PC-3 (cell line): ENCODE data around the gene TUBGCP3. TPM values are rescaled to one million over a fixed set of nuclear protein-coding genes. Genes with fewer than 3 reads are reported as not detected.

Experiments
- ATAC-seq: fragments of 200-7000 bp; cut with Tn5 transposase; 2 replicates; pipeline ENCODE4 v1.9.1; 2020; ENCODE audit warnings: mild to moderate bottlenecking, moderate library complexity
- BruUV-seq: library from RNA; stranded (reverse); fragments of 400-500 nt; replicated peaks from 2 replicates; lab custom pipeline; 2021; lab: Mats Ljungman, UMichigan
- CTCF ChIA-PET: fragments of 300-600 bp; sonication (Branson Sonifier 250); formaldehyde crosslinking; loops from one replicate; lab custom pipeline; 2022; ENCODE audit warnings: antibody characterized with exemption; lab: Charles Lee
- POLR2A ChIA-PET: fragments of 300-600 bp; sonication (Branson Sonifier 250); formaldehyde crosslinking; loops from one replicate; lab custom pipeline; 2022; ENCODE audit warnings: antibody characterized with exemption; ENCODE audit not compliant: unreplicated experiment; lab: Charles Lee
- DNase-seq: peaks from one replicate; pipeline ENCODE4 v3.0.0-alpha.2; 2015
- H2AFZ ChIP-seq: fragments of 300-600 bp; sonication (generic); 2 replicates; pipeline ENCODE4 v1.6.0; 2016; ENCODE audit warnings: antibody characterized with exemption, low read length
- H3F3A ChIP-seq: fragments of 300-600 bp; sonication (generic); one replicate; pipeline ENCODE4 v1.6.0; 2017; ENCODE audit warnings: antibody characterized with exemption, low read length, control low read depth, mild to moderate bottlenecking; ENCODE audit not compliant: unreplicated experiment
- H3K27ac ChIP-seq: fragments of 300-600 bp; sonication (generic); 2 replicates; pipeline ENCODE4 v1.5.1; 2016; ENCODE audit warnings: mild to moderate bottlenecking, low read length
- H3K27me3 ChIP-seq: fragments of 300-600 bp; sonication (generic); 2 replicates; pipeline ENCODE4 v1.6.1; 2016; ENCODE audit warnings: low read length, mixed read lengths
- H3K36me3 ChIP-seq: fragments of 300-600 bp; sonication (generic); 2 replicates; pipeline ENCODE4 v1.6.1; 2016; ENCODE audit warnings: low read depth, mixed run types, low read length, mixed read lengths
- H3K4me1 ChIP-seq: fragments of 300-600 bp; sonication (generic); 2 replicates; pipeline ENCODE4 v1.5.1; 2016; ENCODE audit warnings: low read length; ENCODE audit not compliant: insufficient read depth
- H3K4me2 ChIP-seq: fragments of 300-600 bp; sonication (generic); 2 replicates; pipeline ENCODE4 v1.6.0; 2016; ENCODE audit warnings: low read length
- H3K4me3 ChIP-seq: fragments of 300-600 bp; sonication (generic); 2 replicates; pipeline ENCODE4 v1.5.1; 2016; ENCODE audit warnings: mild to moderate bottlenecking, low read length, mixed read lengths
- H3K79me2 ChIP-seq: fragments of 300-600 bp; sonication (generic); 2 replicates; pipeline ENCODE4 v1.6.1; 2017; ENCODE audit warnings: low read length, mixed read lengths
- H3K9ac ChIP-seq: fragments of 300-600 bp; sonication (generic); 2 replicates; pipeline ENCODE4 v1.6.0; 2016; ENCODE audit warnings: mild to moderate bottlenecking, low read length
- H3K9me2 ChIP-seq: fragments of 300-600 bp; sonication (generic); replicated peaks from 2 replicates; pipeline ENCODE4 v1.6.1; 2016; ENCODE audit warnings: mixed run types, low read length, mixed read lengths
- H3K9me3 ChIP-seq: fragments of 300-600 bp; sonication (generic); 2 replicates; pipeline ENCODE4 v1.6.1; 2016; ENCODE audit warnings: low read length, mixed read lengths
- H4K20me1 ChIP-seq: fragments of 300-600 bp; sonication (generic); 2 replicates; pipeline ENCODE4 v1.6.1; 2016; ENCODE audit warnings: low read length, mixed read lengths
- CTCF ChIP-seq: fragments of 300-600 bp; sonication (generic); conservative IDR thresholded peaks from 2 replicates; pipeline ENCODE4 v1.5.1; 2017; ENCODE audit warnings: antibody characterized with exemption, low read depth, mild to moderate bottlenecking, low read length
- EZH2 ChIP-seq: fragments of 300-600 bp; sonication (generic); IDR thresholded peaks from one replicate; pipeline ENCODE4 v1.6.1; 2017; ENCODE audit warnings: antibody characterized with exemption, mild to moderate bottlenecking, low read length; ENCODE audit not compliant: unreplicated experiment
- EZH2phosphoT487 ChIP-seq: fragments of 300-600 bp; sonication (generic); IDR thresholded peaks from 2 replicates; pipeline ENCODE4 v1.6.1; 2018; ENCODE audit warnings: mild to moderate bottlenecking, antibody characterized with exemption, low read length, borderline replicate concordance
- intact Hi-C: fragments of 100-400 bp; cut with micrococcal nuclease; formaldehyde crosslinking; loops from 2 replicates; pipeline ENCODE4 v1.9.0; 2023
- total RNA-seq: library from RNA; depleted of rRNA; stranded (reverse); fragments of >200 nt; gene quantifications from 2 replicates; pipeline ENCODE4 v1.2.3, GENCODE V29; 2014

Gene TUBGCP3
- total RNA-seq, 1 experiment from 2014 or later: 25.8 TPM

GRCh38 chr13:112614835-112615234 is 26.9 kb upstream of the TUBGCP3 start:
- Histone ChIP-seq H3K9me3 (no peaks in the 10 kb centered on the region), H3K27ac (no peak overlapping the region), H3K4me3 (no peak overlapping the region), H3K9me2 (no peaks in the 10 kb centered on the region), H4K20me1 (no peaks in the 10 kb centered on the region), H3K79me2 (no peaks in the 10 kb centered on the region), H3K27me3 (peaks cover 13% of the 10 kb centered on the region), H3F3A (no peaks in the 10 kb centered on the region), H2AFZ (no peak overlapping the region), H3K9ac (no peak overlapping the region), H3K36me3 (no peaks in the 10 kb centered on the region), H3K4me2 (no peak overlapping the region), H3K4me1 (no peaks in the 10 kb centered on the region)
- no TSS peak for BruUV-seq
- POLR2A ChIA-PET: no interaction called here
- intact Hi-C loops: no loop called here
- ATAC-seq: no peak
- no peak for DNase-seq
- TF ChIP-seq EZH2phosphoT487 (no peak), CTCF (no peak), EZH2 (no peak)
- CTCF ChIA-PET: no interaction called here

GRCh38 chr13:112608212-112608611 is 20.3 kb upstream of the TUBGCP3 start:
- no peak overlapping the region for H2AFZ ChIP-seq
- H3K4me2 ChIP-seq: no peak overlapping the region
- no peaks in the 10 kb centered on the region for H3F3A ChIP-seq
- no peaks in the 10 kb centered on the region for H3K27me3 ChIP-seq
- H3K79me2 ChIP-seq: no peaks in the 10 kb centered on the region
- no peak for DNase-seq
- no peaks in the 10 kb centered on the region for H3K4me1 ChIP-seq
- POLR2A ChIA-PET: no interaction called here
- no peaks in the 10 kb centered on the region for H3K36me3 ChIP-seq
- CTCF ChIA-PET: no interaction called here
- TF ChIP-seq EZH2 (no peak), CTCF (no peak), EZH2phosphoT487 (no peak)
- ATAC-seq: no peak
- H3K9me3 ChIP-seq: no peaks in the 10 kb centered on the region
- no peak overlapping the region for H3K27ac ChIP-seq
- intact Hi-C loops: no loop called here
- H4K20me1 ChIP-seq: no peaks in the 10 kb centered on the region
- BruUV-seq: no TSS peak
- no peak overlapping the region for H3K4me3 ChIP-seq
- no peaks in the 10 kb centered on the region for H3K9me2 ChIP-seq
- no peak overlapping the region for H3K9ac ChIP-seq

- no TSS peak for BruUV-seq
- peak overlapping the region; percentile 94 for H2AFZ ChIP-seq
- no peaks in the 10 kb centered on the region for H3K79me2 ChIP-seq
- H3K9me3 ChIP-seq: no peaks in the 10 kb centered on the region
- peak overlapping the region; percentile 66 for H3K4me3 ChIP-seq
- no peaks in the 10 kb centered on the region for H3F3A ChIP-seq
- H3K4me1 ChIP-seq: no peaks in the 10 kb centered on the region
- no peak for TF ChIP-seq EZH2phosphoT487
- TF ChIP-seq CTCF: peak; percentile 86
- ChIA-PET CTCF (interaction anchor here (0.6 kb wide), 1 partner anchor 119 kb away, joined by 4 read pairs; no protein-coding TSS in a partner anchor), POLR2A (no interaction called here)
- no peaks in the 10 kb centered on the region for H3K9me2 ChIP-seq
- peak; percentile 100 for ATAC-seq
- H3K27ac ChIP-seq: no peak overlapping the region
- H3K9ac ChIP-seq: peak overlapping the region; percentile 40
- DNase-seq: peak; percentile 80
- peak overlapping the region; percentile 89 for H3K4me2 ChIP-seq
- H4K20me1 ChIP-seq: no peaks in the 10 kb centered on the region
- H3K27me3 ChIP-seq: peaks cover 14% of the 10 kb centered on the region
- intact Hi-C loops: loop anchor here (1.0 to 2.0 kb wide), 3 partner anchors 81 to 162 kb away; no protein-coding TSS in a partner anchor
- no peaks in the 10 kb centered on the region for H3K36me3 ChIP-seq
Observed at GRCh38 chr13:112606109-112607001, 18.4 kb upstream of the TUBGCP3 start.
